Sigmoid colon (tissue), 7 donors: ENCODE data around the gene PACS1. TPM values are rescaled to one million over a fixed set of nuclear protein-coding genes. Genes with fewer than 3 reads are reported as not detected.
"Not testable (repeated sequence)": the region's sequence is repeated elsewhere in the genome, so short reads cannot be mapped to it uniquely, and the experiment has no call there.

Experiments used
- DNase-seq: peaks from one replicate; pipeline ENCODE4 v3.0.0-alpha.2; 2019
- H3K27ac ChIP-seq, 4 donors: fragments of 200-600 bp; sonication (generic); one replicate each; pipeline ENCODE4 v1.5.1; 2016 to 2019; ENCODE audit warnings: mild to moderate bottlenecking in 1 of 4
- H3K27me3 ChIP-seq, 3 donors: fragments of 200-600 bp; sonication (generic); one replicate each; pipeline ENCODE4 v1.5.1; 2019; ENCODE audit warnings: mild to moderate bottlenecking in 1 of 3
- H3K36me3 ChIP-seq, 4 donors: fragments of 200-600 bp; sonication (generic); one replicate each; pipeline ENCODE4 v1.5.1; 2016 to 2019
- H3K4me1 ChIP-seq, 4 donors: fragments of 200-600 bp; sonication (generic); one replicate each; pipeline ENCODE4 v1.5.1; 2017 to 2019
- H3K4me3 ChIP-seq, 4 donors: fragments of 200-600 bp; sonication (generic); one replicate each; pipeline ENCODE4 v1.5.1; 2017 to 2019; ENCODE audit warnings: mild to moderate bottlenecking in 2 of 4, moderate library complexity in 1 of 4
- H3K9me3 ChIP-seq, 4 donors: fragments of 200-600 bp in 3 of 4; sonication (generic) in 3 of 4; one replicate each; pipeline versions ENCODE4 v1.5.1 to v1.6.1; 2013 to 2019
- EP300 ChIP-seq, 4 donors: sonication (generic); formaldehyde crosslinking; IDR thresholded peaks; one replicate each; pipeline ENCODE4 v1.6.1; 2017; ENCODE audit warnings: antibody characterized with exemption in 4 of 4
- POLR2A ChIP-seq, 2 donors: fragments of 450-650 bp; IDR thresholded peaks; one replicate each; pipeline ENCODE4 v1.6.1; 2016; ENCODE audit warnings: antibody characterized with exemption in 2 of 2, mild to moderate bottlenecking in 2 of 2, moderate library complexity in 2 of 2
- POLR2AphosphoS5 ChIP-seq, 4 donors: sonication (generic); formaldehyde crosslinking; IDR thresholded peaks; one replicate each; pipeline ENCODE4 v1.6.1; 2017; ENCODE audit warnings: antibody characterized with exemption in 4 of 4
- WGBS, 2 donors: extraction: QIAGEN DNeasy Blood & Tissue Kit; methylation state at CpG; one replicate each; pipeline ENCODE4 v1.1.7; 2013; 5-methylcytosine and 5-hydroxymethylcytosine counted together
- intact Hi-C: fragments of 100-400 bp; cut with DNase I; formaldehyde crosslinking; loops from one replicate; pipeline ENCODE4 v1.15.1; 2023
- polyA plus RNA-seq, 3 donors: library from polyadenylated mRNA; stranded (reverse); fragments of 200-250 nt; gene quantifications; one replicate each; pipeline ENCODE4 v1.2.3, GENCODE V29; 2013
- total RNA-seq, 4 donors: library from RNA; depleted of rRNA; stranded (reverse); fragments of >200 nt; gene quantifications; one replicate each; pipeline ENCODE4 v1.1.0, GENCODE V29; 2016
- TF ChIP-seq, protein P1 (sequence below), 4 experiments: fragments of 450-650 bp in 3 of 4; fragments of 200-600 bp in 1 of 4; IDR thresholded peaks; one replicate each; pipeline ENCODE4 v1.5.1; 2016 to 2019; ENCODE audit warnings: antibody characterized with exemption in 4 of 4, mild to moderate bottlenecking in 3 of 4, moderate library complexity in 2 of 4
- donor health status: healthy with polysubstance abuse.
- donor health status: Bipolar disorder and iron deficiency.
- donor health status: healthy.

Gene PACS1
- total and polyA plus RNA-seq, 7 donors: 2.1 to 75.9 (median 22.8) TPM

DNA sequence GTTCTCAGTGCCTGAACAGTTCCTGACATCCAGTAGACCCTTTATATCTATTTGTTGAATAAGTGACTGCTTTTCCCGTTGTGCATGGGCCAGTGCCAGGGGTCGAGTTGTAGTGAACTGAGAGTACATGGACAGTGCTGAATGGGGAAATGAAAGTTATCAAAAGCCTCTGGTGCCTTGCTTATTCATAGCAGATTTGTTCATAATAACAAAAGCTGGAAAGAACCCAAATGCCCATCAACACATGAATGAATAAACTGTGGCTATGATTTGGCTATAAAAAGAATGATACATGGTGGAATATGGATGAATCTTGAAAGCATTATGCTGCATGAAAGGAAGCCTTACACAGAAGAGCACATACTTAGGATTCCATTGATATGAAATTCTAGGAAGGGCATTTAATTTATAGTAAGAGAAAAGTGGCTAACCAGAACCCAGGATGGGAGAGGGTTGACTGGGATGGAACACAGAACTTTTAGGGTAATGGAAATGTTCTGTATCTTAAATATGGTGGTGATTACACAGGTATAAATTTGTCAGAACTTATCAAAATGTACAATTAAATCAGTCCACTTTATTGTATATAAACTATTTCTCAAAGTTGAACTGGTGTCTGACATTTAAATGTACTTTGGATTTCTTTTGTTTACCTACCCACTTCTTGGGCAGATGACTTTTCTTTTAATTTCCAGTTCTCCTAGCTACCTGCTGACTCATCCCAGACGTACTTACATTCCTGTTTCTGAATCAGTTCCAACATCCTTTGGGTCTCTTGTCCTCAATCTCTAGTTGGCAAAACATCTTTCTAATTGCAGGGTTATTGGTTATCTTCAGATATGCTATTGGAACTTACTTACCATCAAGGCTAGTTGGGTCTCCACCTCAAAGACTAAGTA is 42.8 kb downstream of the PACS1 start:
- H3K36me3 ChIP-seq: no peaks in the 10 kb centered on the region
- H3K4me1 ChIP-seq: peaks cover 0 to 26% (median 22%) of the 10 kb centered on the region in 4 donors
- WGBS, 2 donors: 18 to 27% methylated on average over 3 of the region's 3 CpGs
- intact Hi-C loops: no loop called here
- TF ChIP-seq, protein P1, sequence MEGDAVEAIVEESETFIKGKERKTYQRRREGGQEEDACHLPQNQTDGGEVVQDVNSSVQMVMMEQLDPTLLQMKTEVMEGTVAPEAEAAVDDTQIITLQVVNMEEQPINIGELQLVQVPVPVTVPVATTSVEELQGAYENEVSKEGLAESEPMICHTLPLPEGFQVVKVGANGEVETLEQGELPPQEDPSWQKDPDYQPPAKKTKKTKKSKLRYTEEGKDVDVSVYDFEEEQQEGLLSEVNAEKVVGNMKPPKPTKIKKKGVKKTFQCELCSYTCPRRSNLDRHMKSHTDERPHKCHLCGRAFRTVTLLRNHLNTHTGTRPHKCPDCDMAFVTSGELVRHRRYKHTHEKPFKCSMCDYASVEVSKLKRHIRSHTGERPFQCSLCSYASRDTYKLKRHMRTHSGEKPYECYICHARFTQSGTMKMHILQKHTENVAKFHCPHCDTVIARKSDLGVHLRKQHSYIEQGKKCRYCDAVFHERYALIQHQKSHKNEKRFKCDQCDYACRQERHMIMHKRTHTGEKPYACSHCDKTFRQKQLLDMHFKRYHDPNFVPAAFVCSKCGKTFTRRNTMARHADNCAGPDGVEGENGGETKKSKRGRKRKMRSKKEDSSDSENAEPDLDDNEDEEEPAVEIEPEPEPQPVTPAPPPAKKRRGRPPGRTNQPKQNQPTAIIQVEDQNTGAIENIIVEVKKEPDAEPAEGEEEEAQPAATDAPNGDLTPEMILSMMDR (IDR thresholded peaks at IDR 0.05): no peak
- TF ChIP-seq POLR2A (IDR thresholded peaks at IDR 0.05) (no peak), EP300 (IDR thresholded peaks at IDR 0.05) (no peak), POLR2AphosphoS5 (IDR thresholded peaks at IDR 0.05) (no peak)
- H3K27ac ChIP-seq: peak overlapping the region in 2 of 4 donors; percentile 10 to 39
- no peak overlapping the region for H3K4me3 ChIP-seq
- H3K27me3 ChIP-seq: no peaks in the 10 kb centered on the region
- DNase-seq: no peak
- no peaks in the 10 kb centered on the region for H3K9me3 ChIP-seq

DNA sequence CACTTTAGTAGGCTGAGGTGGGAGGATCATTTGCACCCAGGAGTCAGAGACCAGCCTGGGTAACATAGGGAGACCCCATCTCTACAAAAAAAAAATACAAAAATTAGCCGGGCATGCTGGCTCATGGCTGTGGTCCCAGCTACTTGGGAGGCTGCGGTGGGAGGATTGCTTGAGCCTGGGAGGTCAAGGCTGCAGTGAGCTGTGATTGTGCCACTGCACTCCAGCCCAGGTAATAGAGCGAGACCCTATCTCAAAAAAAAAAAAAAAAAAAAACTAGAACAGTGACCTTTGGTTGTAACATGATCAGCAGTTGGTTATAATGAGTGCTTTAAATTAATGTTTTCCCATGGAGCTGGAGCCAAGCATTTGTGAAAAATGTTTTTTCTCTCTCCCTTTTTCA is 44.9 kb downstream of the PACS1 start:
- intact Hi-C loops, H3K9me3 ChIP-seq, H3K36me3 ChIP-seq, H3K27me3 ChIP-seq, H3K27ac ChIP-seq, DNase-seq, H3K4me3 ChIP-seq: not testable (repeated sequence)
- WGBS, 2 donors: 91 to 92% methylated on average over 3 of the region's 3 CpGs
- H3K4me1 ChIP-seq: peaks cover 0 to 37% (median 28%) of the 10 kb centered on the region in 4 donors

DNA sequence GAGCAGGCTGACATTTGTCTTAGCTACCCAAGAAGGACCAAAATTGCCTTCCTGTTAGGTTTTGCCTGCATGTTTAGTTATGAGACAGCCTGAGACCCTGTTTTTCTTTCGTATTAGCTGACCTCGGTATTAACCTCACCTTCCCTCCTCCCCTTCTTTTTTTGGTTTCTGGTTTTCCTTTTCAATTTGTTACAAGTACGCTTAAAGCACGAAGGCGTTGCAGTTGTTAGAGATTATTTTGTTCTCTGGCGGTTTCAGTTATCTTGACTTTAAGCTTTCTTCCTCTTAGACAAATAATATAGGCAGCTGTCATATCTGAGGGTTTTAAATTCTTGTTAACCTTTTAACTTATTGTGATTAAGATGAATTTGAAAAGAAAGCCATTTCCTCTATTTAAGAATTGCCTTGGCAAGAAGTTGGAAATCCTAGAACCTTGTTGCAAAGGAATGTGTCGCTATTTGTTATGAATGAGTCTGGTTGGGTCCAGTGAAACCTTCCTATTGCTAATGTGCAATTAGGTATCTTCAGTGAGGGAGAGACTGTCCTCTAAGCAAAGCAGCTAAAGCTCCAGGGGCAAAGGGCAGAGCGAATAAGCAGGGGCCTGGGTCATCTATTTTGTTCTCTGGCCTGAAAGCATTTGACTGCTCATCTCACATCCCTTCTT is 45.7 kb downstream of the PACS1 start:
- no peak overlapping the region for H3K27ac ChIP-seq
- H3K36me3 ChIP-seq: no peaks in the 10 kb centered on the region
- no peak overlapping the region for H3K4me3 ChIP-seq
- 42 to 78% methylated on average over 8 of the region's 8 CpGs for WGBS, 2 donors
- H3K4me1 ChIP-seq: peaks cover 0 to 37% (median 28%) of the 10 kb centered on the region in 4 donors
- intact Hi-C loops: no loop called here
- DNase-seq: no peak
- TF ChIP-seq POLR2AphosphoS5 (IDR thresholded peaks at IDR 0.05) (no peak), EP300 (IDR thresholded peaks at IDR 0.05) (no peak), POLR2A (IDR thresholded peaks at IDR 0.05) (no peak)
- TF ChIP-seq, protein P1 (IDR thresholded peaks at IDR 0.05): no peak
- no peaks in the 10 kb centered on the region for H3K27me3 ChIP-seq
- H3K9me3 ChIP-seq: no peaks in the 10 kb centered on the region

DNA sequence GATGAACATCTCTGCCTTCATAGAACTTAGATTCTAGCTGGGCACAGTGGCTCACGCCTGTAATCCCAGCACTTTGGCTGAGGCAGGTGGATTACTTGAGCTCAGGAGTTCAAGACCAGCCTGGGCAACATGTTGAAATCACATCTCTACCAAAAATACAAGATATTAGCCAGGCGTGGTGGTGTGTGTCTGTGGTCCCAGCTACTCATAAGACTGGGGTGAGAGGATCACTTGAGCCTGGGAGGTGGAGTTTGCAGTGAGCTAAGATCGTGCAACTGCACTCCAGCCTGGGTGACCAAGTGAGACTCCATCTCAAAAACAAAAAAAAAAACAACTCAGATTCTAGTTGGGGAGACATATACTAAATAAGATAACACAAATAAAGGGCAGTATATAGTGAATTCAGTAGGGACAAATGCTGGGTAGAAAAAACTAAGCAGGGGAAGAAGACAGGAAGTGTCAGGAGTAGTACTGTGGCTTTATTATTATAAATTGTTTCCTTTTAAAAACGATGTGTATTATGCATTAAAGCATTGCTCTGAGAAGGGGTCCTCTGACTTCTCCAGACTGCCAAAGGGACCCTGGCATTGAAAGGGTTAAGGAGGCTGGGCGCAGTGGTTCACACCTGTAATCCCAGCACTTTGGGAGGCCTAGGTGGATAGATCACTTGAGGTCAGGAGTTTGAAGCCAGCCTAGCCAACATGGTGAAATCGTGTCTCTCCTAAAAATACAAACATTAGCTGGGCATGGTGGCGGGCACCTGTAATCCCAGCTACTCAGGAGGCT is 46.7 kb downstream of the PACS1 start:
- DNase-seq: no peak
- 56 to 74% methylated on average over 7 of the region's 7 CpGs for WGBS, 2 donors
- no peak overlapping the region for H3K27ac ChIP-seq
- no peaks in the 10 kb centered on the region for H3K9me3 ChIP-seq
- intact Hi-C loops: no loop called here
- TF ChIP-seq POLR2AphosphoS5 (IDR thresholded peaks at IDR 0.05): no peak
- TF ChIP-seq EP300 (IDR thresholded peaks at IDR 0.05): no peak
- TF ChIP-seq, protein P1 (IDR thresholded peaks at IDR 0.05): no peak
- no peak for TF ChIP-seq POLR2A (IDR thresholded peaks at IDR 0.05)
- peaks cover 0 to 33% (median 25%) of the 10 kb centered on the region in 4 donors for H3K4me1 ChIP-seq
- no peaks in the 10 kb centered on the region for H3K27me3 ChIP-seq
- H3K36me3 ChIP-seq: no peaks in the 10 kb centered on the region
- no peak overlapping the region for H3K4me3 ChIP-seq

DNA sequence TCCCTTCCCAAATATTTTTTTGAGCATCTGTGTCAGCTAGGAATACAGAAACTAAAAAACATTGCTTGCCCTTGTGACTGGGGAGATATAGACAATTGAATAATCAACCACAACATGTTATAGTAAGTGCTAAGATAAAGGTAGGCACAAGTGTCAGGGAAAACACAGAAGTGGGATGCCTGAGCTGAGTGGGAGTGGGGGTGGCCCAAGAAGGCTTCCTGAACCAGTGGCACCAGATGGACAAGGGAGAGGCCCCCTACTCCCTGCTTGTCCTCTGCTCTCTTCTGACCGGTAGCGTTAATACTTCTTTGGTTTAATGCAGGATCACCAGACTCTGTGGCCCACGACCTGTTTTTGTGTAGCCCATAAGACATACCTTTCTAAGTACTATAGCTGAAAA is 48.8 kb downstream of the PACS1 start:
- Histone ChIP-seq H3K36me3 (no peaks in the 10 kb centered on the region), H3K27ac (peak overlapping the region in 1 of 4 donors; percentile 43), H3K4me1 (peaks cover 0 to 12% (median 6%) of the 10 kb centered on the region in 4 donors), H3K4me3 (no peak overlapping the region), H3K27me3 (no peaks in the 10 kb centered on the region), H3K9me3 (no peaks in the 10 kb centered on the region)
- DNase-seq: no peak
- WGBS, 2 donors: 63 to 65% methylated on average over 3 of the region's 3 CpGs
- intact Hi-C loops: no loop called here
- TF ChIP-seq, protein P1 (IDR thresholded peaks at IDR 0.05): no peak
- TF ChIP-seq POLR2A (IDR thresholded peaks at IDR 0.05) (no peak), POLR2AphosphoS5 (IDR thresholded peaks at IDR 0.05) (no peak), EP300 (IDR thresholded peaks at IDR 0.05) (no peak)
